Fibroblast of lung (primary cell): Measurements from ENCODE around the gene AGBL3.

Source experiments
- CTCF ChIP-seq, 2 donors: IDR thresholded peaks in 1 of 2; conservative IDR thresholded peaks in 1 of 2; 1 replicate in 1 of 2; 2 replicates in 1 of 2; pipeline ENCODE4 v1.5.1; 2011 to 2012; ENCODE audit warnings: low read length in 2 of 2, control low read depth in 1 of 2, inconsistent platforms in 1 of 2, low read depth in 1 of 2, mild to moderate bottlenecking in 1 of 2
- EZH2 ChIP-seq: IDR thresholded peaks from 2 replicates; pipeline ENCODE4 v1.5.1; 2012; ENCODE audit warnings: low read length, control low read depth, mild to moderate bottlenecking; ENCODE audit errors: missing control alignments

- TF ChIP-seq CTCF (conservative IDR thresholded peaks at IDR 0.05 in 1 of 2, IDR thresholded peaks at IDR 0.05 in 1 of 2; ENCODE audit: low read depth in 1 of 2, low read length in 2 of 2) (no peak), EZH2 (no peak)
Observed at GRCh38 chr7:135152442-135152841, 166.1 kb downstream of the AGBL3 start.
